GM19372 (cell line): ENCODE measurements around the gene SOD2.
A peak's percentile ranks its signal among the peaks of the same experiment; 100 is the strongest.
"Not testable (repeated sequence)": the region's sequence is repeated elsewhere in the genome, so short reads cannot be mapped to it uniquely, and the experiment has no call there.

ENCODE experiments used
- ATAC-seq: cut with Tn5 transposase; IDR thresholded peaks from one replicate; pipeline ENCODE4 v1.9.1; 2021; ENCODE audit warnings: mild to moderate bottlenecking, low read depth, moderate library complexity; ENCODE audit not compliant: unreplicated experiment

The SOD2 gene

DNA sequence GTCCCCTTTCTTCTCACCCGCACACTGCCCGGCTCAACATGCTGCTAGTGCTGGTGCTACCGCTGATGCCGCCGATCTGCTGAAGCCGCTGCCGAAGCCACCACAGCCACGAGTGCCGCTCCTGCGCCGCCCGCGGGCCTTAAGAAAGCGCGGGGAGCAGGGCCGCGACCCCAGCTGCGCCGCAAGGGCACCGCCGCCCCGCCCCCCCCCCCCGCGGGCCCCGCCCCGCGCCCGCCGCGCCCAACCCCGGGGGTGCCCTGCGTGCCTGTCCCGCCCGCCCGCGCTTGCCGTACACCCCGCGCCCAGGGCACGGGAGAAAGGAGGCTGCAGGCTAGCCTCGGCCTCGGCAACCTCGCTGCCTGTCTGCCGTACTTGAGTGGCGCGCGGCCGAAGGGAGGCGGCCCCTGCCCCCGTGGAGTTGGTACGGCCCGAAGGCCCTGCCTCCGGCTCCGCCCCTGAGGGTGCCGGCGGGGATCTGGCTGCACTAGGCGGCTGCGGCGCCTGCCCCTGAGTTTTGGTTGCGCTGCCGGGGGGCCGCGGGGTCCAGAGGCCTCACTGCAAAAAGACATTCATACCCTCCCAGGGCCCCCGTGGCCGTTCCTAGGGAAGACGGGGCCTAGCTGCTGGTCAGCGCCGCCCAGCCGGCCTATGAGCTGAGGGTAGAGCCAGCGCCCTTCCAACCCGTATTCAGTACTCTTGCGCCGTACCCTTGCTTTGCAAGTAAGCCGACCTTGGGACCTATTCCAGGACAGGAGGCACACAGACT is at the start of gene SOD2:
Gene SOD2, minus strand, starts transcription at position 114 of the 766 bp plus-strand sequence. Its CDS starts 74 bp downstream, at position 40.
- peak; percentile 71 for ATAC-seq

DNA sequence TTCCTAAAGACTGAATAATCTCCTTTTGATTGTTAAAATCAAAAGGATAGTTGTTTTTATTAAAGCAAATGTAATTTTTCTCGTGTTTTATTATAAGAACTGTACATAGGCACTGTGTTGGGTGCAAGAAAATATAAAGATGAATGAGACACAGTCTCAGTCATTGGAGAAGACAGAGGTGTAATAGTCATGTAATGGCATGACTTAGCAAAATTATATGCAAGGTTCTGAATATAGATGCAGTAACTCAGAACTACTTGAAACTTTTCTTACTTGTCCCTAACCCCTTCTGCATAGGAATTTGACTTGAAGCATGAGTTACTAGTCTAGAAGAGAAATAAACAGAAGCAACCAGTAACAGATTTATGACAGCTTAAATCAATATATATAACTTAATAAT is 49.1 kb upstream of the SOD2 start:
- no peak for ATAC-seq

DNA sequence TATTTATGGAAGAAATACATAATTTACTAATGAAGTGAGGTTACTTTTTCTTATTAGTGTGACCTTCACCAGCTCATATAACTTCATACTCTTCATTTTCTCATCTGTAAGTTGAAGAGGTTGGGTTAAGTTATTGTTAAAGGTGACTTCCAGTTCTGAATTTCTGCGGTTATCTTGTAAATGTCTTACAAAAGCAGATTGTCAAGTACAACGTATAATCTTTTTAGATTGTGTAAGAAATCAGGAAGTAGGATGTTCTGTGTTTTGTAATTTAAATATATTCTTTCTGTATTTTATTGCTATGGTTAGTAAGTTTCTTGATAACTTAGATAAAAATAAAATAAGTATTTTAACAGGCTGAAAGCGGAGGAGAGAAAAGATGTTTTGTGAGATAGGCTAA is 46.3 kb upstream of the SOD2 start:
- ATAC-seq = no peak

DNA sequence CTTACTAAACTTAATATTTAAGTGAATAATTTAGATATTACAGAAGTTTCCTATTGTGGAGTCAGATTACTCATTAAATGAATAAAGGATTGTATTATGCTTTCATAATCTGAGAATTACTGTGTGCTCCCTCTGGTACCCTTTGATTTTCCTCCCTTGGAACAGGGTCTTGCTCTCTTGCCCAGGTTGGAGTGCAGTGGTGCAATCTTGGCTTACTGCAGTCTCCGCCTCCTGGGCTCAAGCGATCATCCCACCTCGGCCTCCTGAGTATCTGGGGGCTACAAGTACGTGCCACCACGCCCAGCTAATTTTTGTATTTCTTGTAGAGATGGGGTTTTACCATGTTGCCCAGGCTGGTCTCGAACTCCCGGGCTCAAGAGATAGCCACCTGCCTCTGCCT is 43.9 kb upstream of the SOD2 start:
- ATAC-seq = no peak

DNA sequence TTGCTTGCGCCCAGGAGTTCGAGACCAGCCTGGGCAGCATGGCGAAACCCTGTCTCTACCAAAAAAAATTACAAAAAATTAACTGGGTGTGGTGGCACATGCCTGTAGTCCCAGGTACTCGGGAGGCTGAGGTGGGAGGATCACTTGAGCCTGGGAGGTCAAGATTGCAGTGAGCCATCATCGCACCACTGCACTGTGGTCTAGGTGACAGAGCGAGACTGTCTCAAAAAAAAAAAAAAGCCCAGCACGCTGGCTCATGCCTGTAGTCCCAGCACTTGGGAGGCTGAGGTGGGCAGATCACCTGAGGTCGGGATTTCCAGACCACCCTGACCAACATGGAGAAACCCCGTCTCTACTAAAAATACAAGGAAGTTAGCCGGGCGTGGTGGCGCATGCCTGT is 40.4 kb upstream of the SOD2 start:
- ATAC-seq = not testable (repeated sequence)

DNA sequence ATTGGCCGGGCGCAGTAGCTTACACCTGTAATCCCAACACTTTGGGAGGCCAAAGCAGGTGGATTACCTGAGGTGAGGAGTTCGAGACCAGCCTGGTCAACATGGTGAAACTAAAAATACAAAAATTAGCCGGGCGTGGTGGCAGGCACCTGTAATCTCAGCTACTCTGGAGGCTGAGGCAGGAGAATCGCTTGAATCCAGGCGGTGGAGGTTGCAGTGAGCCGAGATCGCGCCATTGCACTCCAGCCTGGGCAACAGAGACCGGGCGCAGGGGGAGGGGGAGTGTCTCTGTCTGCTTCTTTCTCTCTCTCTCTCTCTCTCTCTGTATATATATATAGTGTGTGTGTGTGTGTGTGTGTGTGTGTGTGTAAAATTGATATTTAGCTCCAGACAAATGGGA is 39.5 kb upstream of the SOD2 start:
- not testable (repeated sequence) for ATAC-seq

DNA sequence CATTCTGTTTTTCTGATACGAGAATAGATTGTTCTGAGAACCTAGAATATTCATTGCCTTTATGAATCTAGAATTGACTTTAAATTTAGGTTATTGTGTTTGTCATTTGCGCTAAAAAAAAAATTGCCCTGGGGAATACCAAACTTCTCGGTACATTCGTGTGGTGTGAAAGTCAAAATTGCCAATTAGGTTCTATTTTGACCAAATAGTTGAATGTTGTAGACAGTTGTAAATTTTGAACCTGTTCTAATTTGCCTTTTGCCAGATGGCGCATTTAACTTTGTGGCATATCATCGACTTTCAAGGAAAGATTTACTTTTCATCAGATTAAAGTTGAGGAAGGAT is 37.3 kb upstream of the SOD2 start:
- no peak for ATAC-seq

DNA sequence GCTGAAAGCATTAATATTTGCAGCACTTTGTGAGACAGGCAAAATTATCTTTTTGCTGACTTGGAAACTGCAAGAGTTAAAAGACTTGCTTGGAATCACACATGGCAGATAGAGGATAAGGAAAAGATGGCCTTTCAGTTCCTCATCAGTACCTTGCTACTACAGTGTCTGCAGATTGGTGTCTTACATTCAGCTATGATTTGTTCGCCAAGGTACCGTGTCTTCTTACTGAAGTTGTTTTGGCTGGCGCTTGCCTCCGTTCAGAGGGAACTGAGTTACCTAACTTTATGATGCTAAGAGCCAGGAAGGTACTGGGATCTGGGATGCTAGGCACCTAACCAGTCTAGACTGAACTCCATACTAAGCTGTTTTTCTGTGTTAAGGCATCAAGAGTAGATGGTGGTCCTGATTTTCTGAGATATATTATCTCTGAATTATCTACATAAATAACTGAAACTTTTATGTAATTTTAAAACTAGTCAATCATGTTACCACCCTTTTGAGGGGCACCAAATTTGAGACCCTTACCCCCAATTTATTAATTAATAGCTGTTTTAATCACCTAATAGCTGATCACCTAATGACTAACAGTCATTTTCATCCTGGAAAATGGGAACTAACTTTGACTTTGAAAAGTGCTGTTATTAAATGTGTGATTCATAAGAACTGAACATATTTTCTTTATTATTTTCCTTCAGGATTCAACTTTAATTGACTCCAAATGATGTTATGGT is 36.7 kb upstream of the SOD2 start:
- ATAC-seq = no peak

DNA sequence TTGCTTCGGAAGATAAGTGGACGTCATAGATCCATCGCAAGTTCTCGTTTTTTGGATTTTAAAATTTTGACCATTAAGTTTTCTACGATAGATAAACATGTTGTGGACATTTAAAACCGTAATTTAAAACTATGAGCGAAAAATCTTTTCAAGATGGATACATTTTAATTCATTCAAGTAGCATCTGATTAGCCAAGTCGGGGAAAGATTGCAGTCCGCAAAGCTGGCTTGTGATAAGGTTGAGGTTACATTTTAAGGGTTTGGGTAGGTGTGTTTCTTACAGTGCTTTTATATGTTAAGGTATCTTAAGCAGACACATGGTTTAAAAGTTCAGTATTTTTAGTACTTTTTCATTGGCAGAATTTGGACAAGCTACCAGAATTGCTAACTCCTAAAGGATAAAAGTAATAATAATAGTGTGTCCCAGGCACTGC is 35.5 kb upstream of the SOD2 start:
- ATAC-seq = no peak

DNA sequence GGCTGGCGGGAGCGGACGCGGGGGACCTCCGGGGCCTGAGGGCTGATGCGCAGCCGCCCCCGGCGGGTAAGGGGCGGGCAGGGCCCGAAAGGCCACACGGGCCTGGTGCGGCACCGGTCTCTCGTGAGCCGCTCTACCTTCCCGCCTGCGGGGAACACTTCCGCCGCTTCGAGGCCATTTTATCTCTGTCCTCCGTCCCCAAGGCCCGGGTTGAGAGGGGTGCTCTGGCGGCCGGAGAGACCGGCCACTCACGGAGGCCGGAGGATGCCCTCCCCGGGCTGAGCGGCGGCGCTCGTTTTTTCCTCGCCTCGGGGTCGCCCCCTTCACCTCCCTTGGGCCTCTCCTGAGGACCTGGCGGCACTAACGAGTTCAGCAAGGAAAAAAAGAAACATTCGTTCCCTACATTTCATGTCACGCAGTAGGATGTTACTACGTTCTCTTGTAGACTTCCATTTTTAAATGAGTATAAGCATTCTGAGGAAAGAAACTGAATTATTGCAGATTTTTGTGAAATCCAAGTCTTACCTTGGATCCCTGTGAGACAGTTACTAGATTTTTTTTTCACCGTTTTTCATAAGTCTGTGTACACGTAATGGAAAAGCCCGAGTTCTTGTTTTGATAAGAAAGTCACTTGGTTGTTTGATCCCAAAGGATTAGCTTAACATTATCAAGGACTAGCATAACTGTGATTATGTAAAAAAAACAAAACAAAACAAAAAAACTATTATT is 34.8 kb upstream of the SOD2 start:
- ATAC-seq = peak; percentile 26

DNA sequence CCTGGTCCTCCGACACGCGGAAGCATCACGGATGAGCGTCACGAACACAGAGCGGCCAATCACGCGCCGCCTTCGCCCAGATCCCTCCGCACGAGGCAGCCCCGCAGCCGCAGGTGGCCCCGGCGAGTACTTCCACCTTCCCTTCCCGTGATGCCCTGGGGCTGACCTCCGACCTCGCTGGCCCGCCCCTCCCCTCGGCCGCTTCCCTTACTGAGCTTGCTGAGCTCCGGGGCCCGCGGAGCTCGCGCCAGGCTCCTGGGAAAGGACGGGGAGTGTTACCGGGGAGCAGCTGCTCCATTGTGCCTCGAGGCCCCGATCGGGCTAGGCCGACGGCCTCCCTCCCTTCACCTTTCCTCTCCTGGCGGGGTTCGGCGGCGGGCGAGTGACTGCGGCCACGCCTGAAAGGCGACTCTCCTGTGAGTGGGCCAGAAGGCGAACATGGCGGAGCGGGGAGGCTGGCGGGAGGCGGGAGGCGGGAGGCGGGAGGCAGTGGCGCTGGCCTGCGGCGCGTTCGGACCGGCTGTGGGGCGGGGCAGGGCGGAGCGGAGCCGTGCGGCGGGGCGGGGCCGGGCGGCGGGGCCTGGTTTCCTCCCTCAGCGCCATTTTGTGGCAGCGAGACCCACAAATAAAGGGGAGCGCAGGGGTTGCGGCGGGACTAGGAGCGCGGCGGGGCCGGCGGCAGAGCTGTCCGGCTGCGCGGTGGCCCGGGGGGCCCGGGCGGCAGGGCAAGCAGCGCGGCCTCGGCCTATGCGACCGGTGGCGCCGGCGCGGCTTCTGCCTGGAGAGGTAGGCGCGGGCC is 34.1 kb upstream of the SOD2 start, which contains the start of gene WTAP:
Gene WTAP, plus strand, starts transcription at position 589 of the 799 bp plus-strand sequence. CDS start 8,760 bp downstream, outside the sequence.
- ATAC-seq = peak; percentile 63

DNA sequence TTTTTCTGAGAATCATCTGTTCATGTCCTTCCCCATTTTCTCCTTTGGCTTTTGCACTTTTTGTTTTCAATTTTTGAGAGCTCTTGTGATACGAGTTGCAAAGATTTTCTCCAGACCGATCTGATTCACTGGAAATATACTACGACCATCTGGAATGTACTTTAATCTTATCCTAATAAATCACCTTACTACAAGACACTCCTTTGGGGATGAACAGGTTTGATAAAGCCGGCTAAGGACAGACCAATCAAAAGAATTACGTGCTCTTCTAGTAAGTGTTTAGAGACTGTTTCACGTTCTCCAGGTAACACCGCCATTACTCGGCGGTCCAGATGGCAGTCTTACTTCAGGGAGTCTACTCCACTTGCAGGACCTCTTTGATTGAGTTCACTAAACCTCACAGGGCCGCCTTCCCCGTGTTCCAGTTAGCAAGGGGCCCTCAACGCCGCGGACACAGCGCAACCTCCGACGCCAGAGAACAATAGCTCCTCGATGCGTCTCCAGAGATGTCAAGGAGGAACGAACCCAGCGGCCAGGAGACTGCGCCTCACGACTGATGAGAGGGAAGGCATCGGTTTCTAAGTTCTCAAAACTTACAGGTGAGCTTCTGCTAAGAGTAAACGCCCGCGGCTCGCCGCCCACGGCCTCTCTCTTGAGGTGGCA is 33.3 kb upstream of the SOD2 start:
- peak; percentile 21 for ATAC-seq

DNA sequence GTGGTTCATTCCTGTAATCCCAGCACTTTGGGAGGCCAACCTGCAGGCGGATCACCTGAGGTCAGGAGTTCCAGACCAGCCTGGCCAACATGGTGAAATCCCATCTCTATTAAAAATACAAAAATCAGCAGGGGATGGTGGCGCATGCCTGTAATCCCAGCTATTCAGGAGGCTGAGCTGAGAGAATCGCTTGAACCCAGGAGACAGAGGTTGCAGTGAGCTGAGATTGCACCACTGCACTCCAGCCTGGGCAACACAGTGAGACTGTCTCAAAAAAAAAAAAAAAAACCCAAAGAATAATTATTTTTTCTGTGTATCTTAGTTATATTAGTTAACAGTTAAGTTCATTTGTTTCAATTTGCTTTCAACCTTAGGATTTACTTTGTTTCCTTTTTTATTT is 32.2 kb upstream of the SOD2 start:
- ATAC-seq = not testable (repeated sequence)

DNA sequence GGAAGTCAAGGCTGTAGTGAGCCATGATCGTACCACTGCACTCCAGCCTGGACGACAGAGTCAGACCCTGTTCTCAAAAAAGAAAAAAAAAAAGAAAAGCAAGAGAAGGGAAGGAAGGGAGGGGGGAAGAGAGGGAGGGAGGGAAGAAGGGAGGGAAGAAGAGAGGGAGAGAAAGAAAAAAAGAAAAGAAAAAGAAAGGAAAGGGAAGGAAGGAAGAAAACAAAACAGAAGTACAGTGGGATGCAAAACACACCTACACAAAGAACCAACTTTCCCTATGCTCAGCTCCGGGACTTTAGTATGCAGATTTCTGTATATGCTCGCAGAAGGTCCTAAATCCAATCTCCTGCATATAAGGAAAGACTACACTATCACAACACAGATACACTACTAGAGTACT is 31.7 kb upstream of the SOD2 start:
- no peak for ATAC-seq

DNA sequence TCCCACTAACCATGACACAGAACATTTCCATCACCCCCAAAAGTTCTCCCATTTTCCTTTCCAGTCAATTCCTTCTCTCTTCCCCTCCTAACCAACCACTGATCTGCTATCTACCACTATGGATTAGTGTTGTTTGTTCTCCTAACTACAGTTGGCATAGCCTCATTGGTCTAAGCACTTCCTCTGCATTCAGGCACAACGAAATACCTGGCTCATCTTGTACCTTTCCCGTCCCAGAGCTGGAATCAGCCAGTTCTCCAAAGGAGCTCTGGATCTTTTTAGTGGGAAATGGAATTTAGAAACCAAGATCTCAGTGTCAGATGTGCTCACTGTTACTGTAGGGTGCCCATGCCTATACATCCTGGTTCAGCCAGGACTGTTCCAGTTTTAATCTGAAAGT is 30.2 kb upstream of the SOD2 start:
- no peak for ATAC-seq

DNA sequence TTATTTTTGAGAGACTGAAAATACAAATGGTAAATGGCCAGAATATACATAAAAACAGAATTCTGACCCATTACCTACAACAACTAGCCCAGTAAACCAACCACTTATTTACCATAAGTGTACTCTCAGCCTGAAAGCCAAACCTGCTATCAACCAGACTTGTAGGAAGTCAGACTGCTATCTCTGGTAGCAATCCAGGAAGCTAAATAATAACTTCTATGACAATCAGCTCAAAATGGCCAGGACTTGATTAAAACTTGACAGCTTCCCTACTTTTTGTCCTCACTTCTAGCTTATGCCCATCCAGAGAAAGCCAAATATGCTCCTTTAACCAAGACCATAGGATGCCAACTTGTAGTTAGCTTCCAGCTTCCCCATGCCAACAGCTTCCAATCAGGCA is 29.6 kb upstream of the SOD2 start:
- ATAC-seq = no peak

DNA sequence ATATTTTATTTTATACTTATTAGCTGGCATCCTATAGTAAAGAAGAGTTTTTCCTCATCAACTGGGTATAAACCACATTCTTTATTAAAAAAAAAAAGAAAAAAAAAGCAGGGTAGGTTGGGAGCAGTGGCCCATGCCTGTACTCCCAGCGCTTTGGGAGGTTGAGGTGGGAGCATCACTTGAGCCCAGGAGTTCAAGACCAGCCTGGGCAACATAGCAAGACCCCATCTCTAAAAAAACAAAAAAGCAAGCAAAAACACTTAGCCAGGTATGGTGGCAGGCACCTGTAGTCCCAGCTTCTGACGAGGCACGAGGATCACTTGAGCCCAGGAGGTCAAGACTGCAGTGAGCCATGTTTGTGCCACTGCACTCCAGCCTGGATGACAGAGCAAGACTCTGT is 28.9 kb upstream of the SOD2 start:
- ATAC-seq = not testable (repeated sequence)

DNA sequence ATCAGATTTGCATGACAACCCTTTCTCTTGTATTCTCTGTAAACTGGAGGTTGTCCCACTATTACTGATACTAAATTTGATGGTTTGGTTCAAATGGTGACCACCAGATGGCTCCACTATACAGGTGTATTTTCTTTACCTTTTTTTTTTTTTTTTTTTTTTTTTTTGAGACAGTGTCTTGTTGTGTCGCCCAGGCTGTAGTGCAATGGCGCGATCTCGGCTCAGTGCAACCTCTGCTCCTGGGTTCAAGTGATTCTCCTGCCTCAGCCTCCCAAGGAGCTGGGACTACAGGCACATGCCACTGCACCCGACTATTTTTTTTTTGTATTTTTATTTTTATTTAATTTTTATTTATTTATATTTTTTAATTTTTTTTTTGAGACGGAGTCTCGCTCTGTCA is 27.7 kb upstream of the SOD2 start:
- ATAC-seq = peak; percentile 46

DNA sequence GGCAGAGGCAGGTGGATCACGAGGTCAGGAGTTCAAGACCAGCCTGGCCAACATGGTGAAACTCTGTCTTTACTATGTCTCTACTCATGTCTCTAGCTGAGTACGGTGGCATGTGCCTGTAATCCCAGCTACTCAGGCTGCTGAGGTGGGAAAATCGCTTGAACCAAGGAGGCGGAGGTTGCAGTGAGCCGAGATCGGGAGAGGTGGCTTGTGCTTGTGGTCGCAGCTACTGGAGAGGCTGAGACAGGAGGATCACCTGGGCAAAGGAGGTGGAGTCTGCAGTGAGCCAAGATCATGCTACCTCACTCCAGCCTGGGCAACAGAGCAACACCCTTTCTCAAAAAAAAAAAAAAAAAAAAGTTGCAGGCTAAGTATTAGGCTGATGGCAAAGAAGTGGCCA is 26.2 kb upstream of the SOD2 start:
- ATAC-seq = no peak

DNA sequence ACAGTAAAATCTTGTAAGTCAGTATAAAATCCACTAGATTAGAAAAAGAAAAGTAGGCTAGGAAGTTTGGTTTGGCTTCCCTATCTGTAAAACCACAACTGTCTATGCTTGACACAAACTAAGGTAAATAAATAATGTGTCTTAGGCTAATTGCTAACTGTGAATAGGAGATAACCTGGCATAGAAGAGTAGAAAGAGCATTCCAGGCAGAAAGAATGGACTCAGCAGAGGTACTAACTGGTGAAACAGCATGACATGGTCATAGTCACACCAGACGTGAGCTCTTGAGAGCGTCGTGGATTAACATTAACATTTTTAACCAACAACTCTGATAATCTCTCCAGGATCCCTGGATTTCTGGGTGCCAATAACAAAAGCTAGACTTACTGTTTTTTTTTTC is 25.6 kb upstream of the SOD2 start:
- ATAC-seq = no peak
